ENCODE data around the gene C2CD4C.

The C2CD4C gene

DNA sequence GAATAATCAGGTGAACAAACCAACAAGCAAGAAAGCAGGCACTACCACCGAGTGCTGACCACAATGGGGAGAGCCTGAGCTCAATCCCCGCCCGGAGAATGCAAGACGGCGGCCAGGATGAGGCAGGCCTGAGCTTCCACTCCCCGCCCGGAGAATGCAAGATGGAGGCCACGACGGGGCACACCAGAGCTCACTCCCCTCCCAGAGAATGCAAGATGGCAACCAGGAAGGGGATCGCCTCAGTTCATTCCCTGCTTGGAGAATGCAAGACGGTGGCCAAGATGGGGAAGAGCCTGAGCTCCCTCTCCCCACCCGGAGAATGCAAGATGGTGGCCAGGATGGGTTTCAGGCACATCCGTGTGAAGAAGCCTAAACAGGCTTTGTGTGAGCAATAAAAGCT lies 39.7 kb downstream of the C2CD4C start:
- Histone ChIP-seq H3K9ac (ENCODE audit: low read length in 5 of 5) (no peak overlapping the region), H3K27ac (ENCODE audit: low read depth, low read length) (no peak overlapping the region), H3K27me3 (ENCODE audit: control insufficient read depth in 5 of 5, insufficient read depth in 4 of 5, low read length in 5 of 5) (peaks cover 10 to 55% (median 48%) of the 10 kb centered on the region in 5 donors), H3K36me3 (ENCODE audit: control insufficient read depth in 5 of 5, insufficient read depth in 5 of 5, low read length in 5 of 5) (no peaks in the 10 kb centered on the region), H3K4me1 (ENCODE audit: control insufficient read depth in 5 of 5, insufficient read depth in 5 of 5, low read length in 5 of 5) (peaks cover 0 to 11% (median 8%) of the 10 kb centered on the region in 5 donors), H3K9me3 (ENCODE audit: control insufficient read depth in 5 of 5, low read length in 5 of 5) (peaks cover 0 to 5% (median 3%) of the 10 kb centered on the region in 5 donors), H3K4me3 (ENCODE audit: low read depth in 1 of 5, low read length in 5 of 5) (no peak overlapping the region)

DNA sequence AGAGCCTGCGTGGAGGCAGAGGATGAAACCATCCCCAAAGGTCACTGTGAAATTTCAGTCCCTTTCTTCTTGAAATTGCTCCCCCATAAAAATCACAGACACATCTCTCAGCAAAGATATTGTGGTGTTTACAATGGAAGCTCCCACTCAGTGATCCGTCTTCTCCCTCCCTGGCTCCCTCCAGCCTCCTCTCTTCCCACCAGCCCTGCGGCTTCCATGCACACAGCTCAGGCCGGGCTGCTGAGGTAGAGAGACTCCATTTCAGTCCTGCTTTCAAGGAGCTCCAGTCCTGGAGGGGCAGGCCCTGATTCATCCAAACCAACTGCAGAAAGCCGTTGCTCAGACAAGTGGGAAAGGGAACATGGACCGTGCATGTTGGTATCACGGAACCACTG lies 40.3 kb downstream of the C2CD4C start:
- H3K9ac ChIP-seq (ENCODE audit: low read length in 5 of 5) = no peak overlapping the region
- H3K36me3 ChIP-seq (ENCODE audit: control insufficient read depth in 5 of 5, insufficient read depth in 5 of 5, low read length in 5 of 5) = no peaks in the 10 kb centered on the region
- H3K4me1 ChIP-seq (ENCODE audit: control insufficient read depth in 5 of 5, insufficient read depth in 5 of 5, low read length in 5 of 5) = peaks cover 0 to 11% (median 8%) of the 10 kb centered on the region in 5 donors
- peaks cover 0 to 5% (median 3%) of the 10 kb centered on the region in 5 donors for H3K9me3 ChIP-seq (ENCODE audit: control insufficient read depth in 5 of 5, low read length in 5 of 5)
- no peak overlapping the region for H3K27ac ChIP-seq (ENCODE audit: low read depth, low read length)
- H3K4me3 ChIP-seq (ENCODE audit: low read depth in 1 of 5, low read length in 5 of 5) = no peak overlapping the region
- peaks cover 5 to 49% (median 41%) of the 10 kb centered on the region in 5 donors for H3K27me3 ChIP-seq (ENCODE audit: control insufficient read depth in 5 of 5, insufficient read depth in 4 of 5, low read length in 5 of 5)

GRCh38 chr19:367963-368629 lies 40.9 kb downstream of the C2CD4C start:
- Histone ChIP-seq H3K4me3 (ENCODE audit: low read depth in 1 of 5, low read length in 5 of 5) (no peak overlapping the region), H3K9ac (ENCODE audit: low read length in 5 of 5) (no peak overlapping the region), H3K27me3 (ENCODE audit: control insufficient read depth in 5 of 5, insufficient read depth in 4 of 5, low read length in 5 of 5) (peaks cover 4 to 44% (median 36%) of the 10 kb centered on the region in 5 donors), H3K4me1 (ENCODE audit: control insufficient read depth in 5 of 5, insufficient read depth in 5 of 5, low read length in 5 of 5) (peaks cover 0 to 11% (median 8%) of the 10 kb centered on the region in 5 donors), H3K9me3 (ENCODE audit: control insufficient read depth in 5 of 5, low read length in 5 of 5) (peaks cover 0 to 5% (median 3%) of the 10 kb centered on the region in 5 donors), H3K36me3 (ENCODE audit: control insufficient read depth in 5 of 5, insufficient read depth in 5 of 5, low read length in 5 of 5) (no peaks in the 10 kb centered on the region), H3K27ac (ENCODE audit: low read depth, low read length) (no peak overlapping the region)

DNA sequence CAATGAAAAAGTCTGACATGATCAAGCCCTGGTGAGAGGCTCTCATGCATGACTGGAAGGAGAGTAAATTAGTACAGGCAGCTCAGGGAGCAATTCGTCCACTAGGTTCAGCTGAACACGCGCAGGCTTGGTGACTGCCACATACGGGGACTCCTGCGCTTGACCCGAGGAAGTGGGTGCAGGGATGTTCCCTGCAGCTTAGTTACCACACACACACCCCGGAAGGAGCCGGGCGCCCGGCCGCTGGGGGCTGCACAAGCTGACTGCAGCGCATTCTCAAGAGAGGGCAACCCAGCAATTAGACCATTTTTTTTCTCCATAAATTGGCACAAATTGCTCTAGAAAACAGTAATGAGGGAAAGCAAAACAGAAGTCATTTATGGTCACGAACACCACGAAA lies 41.4 kb downstream of the C2CD4C start:
- Histone ChIP-seq H3K4me1 (ENCODE audit: control insufficient read depth in 5 of 5, insufficient read depth in 5 of 5, low read length in 5 of 5) (peaks cover 0 to 10% (median 5%) of the 10 kb centered on the region in 5 donors), H3K9ac (ENCODE audit: low read length in 5 of 5) (no peak overlapping the region), H3K4me3 (ENCODE audit: low read depth in 1 of 5, low read length in 5 of 5) (no peak overlapping the region), H3K9me3 (ENCODE audit: control insufficient read depth in 5 of 5, low read length in 5 of 5) (peaks cover 0 to 5% (median 3%) of the 10 kb centered on the region in 5 donors), H3K27ac (ENCODE audit: low read depth, low read length) (no peak overlapping the region), H3K36me3 (ENCODE audit: control insufficient read depth in 5 of 5, insufficient read depth in 5 of 5, low read length in 5 of 5) (no peaks in the 10 kb centered on the region), H3K27me3 (ENCODE audit: control insufficient read depth in 5 of 5, insufficient read depth in 4 of 5, low read length in 5 of 5) (peaks cover 4 to 39% (median 35%) of the 10 kb centered on the region in 5 donors)

DNA sequence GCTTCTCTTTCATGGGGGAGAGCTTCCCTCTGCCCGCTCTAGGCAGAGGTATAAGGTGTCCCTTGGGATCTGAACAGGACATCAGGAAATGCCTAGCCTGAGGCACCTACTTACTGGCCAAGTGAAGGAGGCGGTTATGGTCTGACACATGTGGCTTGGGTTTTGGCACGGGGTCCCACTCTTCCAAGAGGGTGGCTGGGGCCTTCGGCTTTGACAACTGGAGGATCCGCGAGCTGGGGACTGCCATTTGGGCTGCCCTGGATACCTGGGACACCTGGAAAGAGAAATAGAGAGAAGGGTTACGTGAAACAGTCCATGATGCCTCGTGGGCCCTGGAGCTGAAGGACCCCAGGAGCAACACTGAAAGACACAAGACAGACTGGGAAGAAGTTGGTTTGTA lies 42.0 kb downstream of the C2CD4C start:
- Histone ChIP-seq H3K9ac (ENCODE audit: low read length in 5 of 5) (no peak overlapping the region), H3K27me3 (ENCODE audit: control insufficient read depth in 5 of 5, insufficient read depth in 4 of 5, low read length in 5 of 5) (peaks cover 4 to 37% (median 32%) of the 10 kb centered on the region in 5 donors), H3K4me3 (ENCODE audit: low read depth in 1 of 5, low read length in 5 of 5) (no peak overlapping the region), H3K4me1 (ENCODE audit: control insufficient read depth in 5 of 5, insufficient read depth in 5 of 5, low read length in 5 of 5) (peaks cover 0 to 5% (median 0%) of the 10 kb centered on the region in 5 donors), H3K27ac (ENCODE audit: low read depth, low read length) (no peak overlapping the region), H3K36me3 (ENCODE audit: control insufficient read depth in 5 of 5, insufficient read depth in 5 of 5, low read length in 5 of 5) (no peaks in the 10 kb centered on the region), H3K9me3 (ENCODE audit: control insufficient read depth in 5 of 5, low read length in 5 of 5) (peaks cover 0 to 5% (median 3%) of the 10 kb centered on the region in 5 donors)

GRCh38 chr19:366205-366783 lies 42.7 kb downstream of the C2CD4C start:
- H3K9ac ChIP-seq (ENCODE audit: low read length in 5 of 5) = no peak overlapping the region
- no peaks in the 10 kb centered on the region for H3K36me3 ChIP-seq (ENCODE audit: control insufficient read depth in 5 of 5, insufficient read depth in 5 of 5, low read length in 5 of 5)
- peaks cover 4 to 30% (median 27%) of the 10 kb centered on the region in 5 donors for H3K27me3 ChIP-seq (ENCODE audit: control insufficient read depth in 5 of 5, insufficient read depth in 4 of 5, low read length in 5 of 5)
- no peaks in the 10 kb centered on the region for H3K4me1 ChIP-seq (ENCODE audit: control insufficient read depth in 5 of 5, insufficient read depth in 5 of 5, low read length in 5 of 5)
- no peak overlapping the region for H3K27ac ChIP-seq (ENCODE audit: low read depth, low read length)
- peaks cover 0 to 5% (median 3%) of the 10 kb centered on the region in 5 donors for H3K9me3 ChIP-seq (ENCODE audit: control insufficient read depth in 5 of 5, low read length in 5 of 5)
- no peak overlapping the region for H3K4me3 ChIP-seq (ENCODE audit: low read depth in 1 of 5, low read length in 5 of 5)

- no peaks in the 10 kb centered on the region for H3K4me1 ChIP-seq (ENCODE audit: control insufficient read depth in 5 of 5, insufficient read depth in 5 of 5, low read length in 5 of 5)
- H3K9me3 ChIP-seq (ENCODE audit: control insufficient read depth in 5 of 5, low read length in 5 of 5) = peaks cover 0 to 5% (median 3%) of the 10 kb centered on the region in 5 donors
- peaks cover under 1 to 31% (median 25%) of the 10 kb centered on the region in 5 donors for H3K27me3 ChIP-seq (ENCODE audit: control insufficient read depth in 5 of 5, insufficient read depth in 4 of 5, low read length in 5 of 5)
- H3K36me3 ChIP-seq (ENCODE audit: control insufficient read depth in 5 of 5, insufficient read depth in 5 of 5, low read length in 5 of 5) = no peaks in the 10 kb centered on the region
- H3K4me3 ChIP-seq (ENCODE audit: low read depth in 1 of 5, low read length in 5 of 5) = no peak overlapping the region
- no peak overlapping the region for H3K27ac ChIP-seq (ENCODE audit: low read depth, low read length)
- H3K9ac ChIP-seq (ENCODE audit: low read length in 5 of 5) = no peak overlapping the region
These were observed 44.3 kb downstream of the C2CD4C start for GRCh38 chr19:364496-365287.

- H3K36me3 ChIP-seq (ENCODE audit: control insufficient read depth in 5 of 5, insufficient read depth in 5 of 5, low read length in 5 of 5) = no peaks in the 10 kb centered on the region
- no peaks in the 10 kb centered on the region for H3K4me1 ChIP-seq (ENCODE audit: control insufficient read depth in 5 of 5, insufficient read depth in 5 of 5, low read length in 5 of 5)
- peaks cover 11 to 32% (median 24%) of the 10 kb centered on the region in 5 donors for H3K27me3 ChIP-seq (ENCODE audit: control insufficient read depth in 5 of 5, insufficient read depth in 4 of 5, low read length in 5 of 5)
- no peak overlapping the region for H3K4me3 ChIP-seq (ENCODE audit: low read depth in 1 of 5, low read length in 5 of 5)
- H3K9me3 ChIP-seq (ENCODE audit: control insufficient read depth in 5 of 5, low read length in 5 of 5) = peaks cover 0 to 5% (median 3%) of the 10 kb centered on the region in 5 donors
- H3K27ac ChIP-seq (ENCODE audit: low read depth, low read length) = no peak overlapping the region
- H3K9ac ChIP-seq (ENCODE audit: low read length in 5 of 5) = no peak overlapping the region
These were observed 46.3 kb downstream of the C2CD4C start for GRCh38 chr19:362683-363082.

- H3K4me3 ChIP-seq (ENCODE audit: low read depth in 1 of 5, low read length in 5 of 5) = no peak overlapping the region
- no peak overlapping the region for H3K9ac ChIP-seq (ENCODE audit: low read length in 5 of 5)
- no peak overlapping the region for H3K27ac ChIP-seq (ENCODE audit: low read depth, low read length)
- H3K4me1 ChIP-seq (ENCODE audit: control insufficient read depth in 5 of 5, insufficient read depth in 5 of 5, low read length in 5 of 5) = no peaks in the 10 kb centered on the region
- no peaks in the 10 kb centered on the region for H3K36me3 ChIP-seq (ENCODE audit: control insufficient read depth in 5 of 5, insufficient read depth in 5 of 5, low read length in 5 of 5)
- H3K9me3 ChIP-seq (ENCODE audit: control insufficient read depth in 5 of 5, low read length in 5 of 5) = peaks cover 0 to 5% (median 3%) of the 10 kb centered on the region in 5 donors
- peaks cover 11 to 33% (median 24%) of the 10 kb centered on the region in 5 donors for H3K27me3 ChIP-seq (ENCODE audit: control insufficient read depth in 5 of 5, insufficient read depth in 4 of 5, low read length in 5 of 5)
These were observed 46.8 kb downstream of the C2CD4C start for GRCh38 chr19:362154-362553.

GRCh38 chr19:359653-359925 lies 49.4 kb downstream of the C2CD4C start:
- Histone ChIP-seq H3K4me3 (ENCODE audit: low read depth in 1 of 5, low read length in 5 of 5) (no peak overlapping the region), H3K9ac (ENCODE audit: low read length in 5 of 5) (no peak overlapping the region), H3K4me1 (ENCODE audit: control insufficient read depth in 5 of 5, insufficient read depth in 5 of 5, low read length in 5 of 5) (no peaks in the 10 kb centered on the region), H3K27me3 (ENCODE audit: control insufficient read depth in 5 of 5, insufficient read depth in 4 of 5, low read length in 5 of 5) (peaks cover 8 to 17% (median 12%) of the 10 kb centered on the region in 5 donors), H3K36me3 (ENCODE audit: control insufficient read depth in 5 of 5, insufficient read depth in 5 of 5, low read length in 5 of 5) (no peaks in the 10 kb centered on the region), H3K9me3 (ENCODE audit: control insufficient read depth in 5 of 5, low read length in 5 of 5) (peaks cover 0 to 2% (median 0%) of the 10 kb centered on the region in 5 donors), H3K27ac (ENCODE audit: low read depth, low read length) (no peak overlapping the region)

All from subcutaneous abdominal adipose tissue (tissue), 5 donors.